ENCODE measurements around the gene ERG28. TPM values are rescaled to one million over a fixed set of nuclear protein-coding genes. Genes with fewer than 3 reads are reported as not detected.

Gene ERG28
- 14.8 and 16.2 TPM in 2 replicates for total RNA-seq

GRCh38 chr14:75660630-75661498 lies at the start of gene ERG28, which contains the start of gene TTLL5:
Gene ERG28, minus strand, starts transcription at chr14:75660876. Its CDS starts 3,374 bp downstream, at chr14:75657502.
Gene TTLL5, plus strand, starts transcription at chr14:75661246. Its CDS starts 1,904 bp downstream, at chr14:75663150.
- no peaks in the 10 kb centered on the region for H3K36me3 ChIP-seq (ENCODE audit: control insufficient read depth, insufficient read depth, low read length)
- H3K4me3 ChIP-seq (ENCODE audit: low read depth, low read length): peak within 1 kb of the TSS; percentile 73
- peak; percentile 97 for DNase-seq (ENCODE audit: low read depth)
- H3K27me3 ChIP-seq (ENCODE audit: control insufficient read depth, insufficient read depth, low read length): no peaks in the 10 kb centered on the region
- TF ChIP-seq CTCF (IDR thresholded peaks at IDR 0.05; ENCODE audit: insufficient read depth, low read length, poor library complexity, severe bottlenecking): no peak

- peak; percentile 50 for DNase-seq (ENCODE audit: low read depth)
- no peak overlapping the region for H3K4me3 ChIP-seq (ENCODE audit: low read depth, low read length)
- H3K27me3 ChIP-seq (ENCODE audit: control insufficient read depth, insufficient read depth, low read length): no peaks in the 10 kb centered on the region
- H3K36me3 ChIP-seq (ENCODE audit: control insufficient read depth, insufficient read depth, low read length): no peaks in the 10 kb centered on the region
- TF ChIP-seq CTCF (IDR thresholded peaks at IDR 0.05; ENCODE audit: insufficient read depth, low read length, poor library complexity, severe bottlenecking): peak; percentile 67
These were observed 48.6 kb upstream of the ERG28 start for GRCh38 chr14:75709207-75709812.

GRCh38 chr14:75705014-75705413 lies 44.3 kb upstream of the ERG28 start:
- no peak for TF ChIP-seq CTCF (IDR thresholded peaks at IDR 0.05; ENCODE audit: insufficient read depth, low read length, poor library complexity, severe bottlenecking)
- no peaks in the 10 kb centered on the region for H3K27me3 ChIP-seq (ENCODE audit: control insufficient read depth, insufficient read depth, low read length)
- H3K4me3 ChIP-seq (ENCODE audit: low read depth, low read length): no peak overlapping the region
- DNase-seq (ENCODE audit: low read depth): no peak
- H3K36me3 ChIP-seq (ENCODE audit: control insufficient read depth, insufficient read depth, low read length): peaks cover 2% of the 10 kb centered on the region

GRCh38 chr14:75703467-75703866 lies 42.8 kb upstream of the ERG28 start:
- no peak for DNase-seq (ENCODE audit: low read depth)
- TF ChIP-seq CTCF (IDR thresholded peaks at IDR 0.05; ENCODE audit: insufficient read depth, low read length, poor library complexity, severe bottlenecking): no peak
- peaks cover 2% of the 10 kb centered on the region for H3K36me3 ChIP-seq (ENCODE audit: control insufficient read depth, insufficient read depth, low read length)
- no peaks in the 10 kb centered on the region for H3K27me3 ChIP-seq (ENCODE audit: control insufficient read depth, insufficient read depth, low read length)
- no peak overlapping the region for H3K4me3 ChIP-seq (ENCODE audit: low read depth, low read length)

GRCh38 chr14:75702616-75703261 lies 42.1 kb upstream of the ERG28 start:
- no peak for DNase-seq (ENCODE audit: low read depth)
- no peak for TF ChIP-seq CTCF (IDR thresholded peaks at IDR 0.05; ENCODE audit: insufficient read depth, low read length, poor library complexity, severe bottlenecking)
- Histone ChIP-seq H3K27me3 (ENCODE audit: control insufficient read depth, insufficient read depth, low read length) (no peaks in the 10 kb centered on the region), H3K36me3 (ENCODE audit: control insufficient read depth, insufficient read depth, low read length) (peaks cover 2% of the 10 kb centered on the region), H3K4me3 (ENCODE audit: low read depth, low read length) (no peak overlapping the region)
